GM12878 (cell line): ENCODE measurements around the gene EIF5A. TPM values are rescaled to one million over a fixed set of nuclear protein-coding genes. Genes with fewer than 3 reads are reported as not detected.

ENCODE experiments used
- ATAC-seq: fragments of 200-7000 bp; cut with Tn5 transposase; 3 replicates; pipeline ENCODE4 v1.9.1; 2020; ENCODE audit warnings: mild to moderate bottlenecking, moderate library complexity
- BruUV-seq: library from RNA; stranded (reverse); fragments of 400-500 nt; replicated peaks from 2 replicates; lab custom pipeline; 2021; lab: Mats Ljungman, UMichigan
- CTCF ChIA-PET: fragments of 300-600 bp; sonication (Branson Sonifier 250); formaldehyde crosslinking; extraction: SDS; loops from one replicate; lab custom pipeline; 2021; ENCODE audit warnings: inconsistent platforms; lab: Yijun Ruan, JAX
- POLR2A ChIA-PET: fragments of 350-600 bp; formaldehyde crosslinking; extraction: SDS; loops from one replicate; lab custom pipeline; 2021; ENCODE audit warnings: inconsistent platforms; lab: Charles Lee
- RAD21 ChIA-PET: fragments of 300-600 bp; sonication (Branson Sonifier 250); formaldehyde crosslinking; loops from one replicate; lab custom pipeline; 2023; ENCODE audit warnings: antibody characterized with exemption; ENCODE audit not compliant: unreplicated experiment; lab: Charles Lee
- SMC1A ChIA-PET: fragments of 300-600 bp; sonication (Branson Sonifier 250); formaldehyde crosslinking; loops from one replicate; lab custom pipeline; 2023; ENCODE audit not compliant: unreplicated experiment, uncharacterized antibody; lab: Charles Lee
- DNase-seq: peaks from one replicate; pipeline ENCODE4 v3.0.0-alpha.2; 2011; ENCODE audit warnings: low read depth, low spot score
- FAIRE-seq: peaks from 3 replicates; lab custom pipeline; 2011; peaks lifted over from hg19 to GRCh38; lab: Jason Lieb, UNC
- H2AFZ ChIP-seq: 2 replicates; pipeline ENCODE4 v1.6.0; 2011; ENCODE audit warnings: low read depth, low read length, control low read depth; ENCODE audit not compliant: control insufficient read depth
- H3K27ac ChIP-seq: 2 replicates; pipeline ENCODE4 v1.5.1; 2011; ENCODE audit warnings: control low read depth; ENCODE audit not compliant: control insufficient read depth, insufficient read depth
- H3K27me3 ChIP-seq, 2 experiments: replicated peaks in 1 of 2; 2 replicates each; pipeline versions ENCODE4 v1.6.0 to v1.6.1; 2011; ENCODE audit warnings: low read length in 1 of 2; ENCODE audit not compliant: control insufficient read depth in 2 of 2, insufficient read depth in 2 of 2
- H3K36me3 ChIP-seq, 2 experiments: 2 replicates each; pipeline ENCODE4 v1.5.1; 2011; ENCODE audit warnings: low read length in 1 of 2; ENCODE audit not compliant: control insufficient read depth in 2 of 2, insufficient read depth in 2 of 2
- H3K4me1 ChIP-seq: 2 replicates; pipeline ENCODE4 v1.6.1; 2011; ENCODE audit warnings: mild to moderate bottlenecking, low read length, moderate library complexity, mixed read lengths; ENCODE audit not compliant: control insufficient read depth, insufficient read depth
- H3K4me2 ChIP-seq: 2 replicates; pipeline ENCODE4 v1.6.0; 2011; ENCODE audit warnings: control low read depth; ENCODE audit not compliant: control insufficient read depth, insufficient read depth
- H3K4me3 ChIP-seq: fragments of 200-600 bp; sonication (generic); 2 replicates; pipeline ENCODE4 v1.5.1; 2016
- H3K79me2 ChIP-seq: 2 replicates; pipeline ENCODE4 v1.6.0; 2011; ENCODE audit warnings: low read length; ENCODE audit not compliant: control insufficient read depth, insufficient read depth
- H3K9ac ChIP-seq: 2 replicates; pipeline ENCODE4 v1.8.0; 2011; ENCODE audit warnings: low read length, control low read depth, mixed read lengths; ENCODE audit not compliant: control insufficient read depth, insufficient read depth
- H3K9me3 ChIP-seq: replicated peaks from 3 replicates; pipeline ENCODE4 v1.5.1; 2011; ENCODE audit warnings: mild to moderate bottlenecking, low read length; ENCODE audit not compliant: control insufficient read depth, insufficient read depth
- H4K20me1 ChIP-seq: 2 replicates; pipeline ENCODE4 v1.6.0; 2011; ENCODE audit not compliant: control insufficient read depth, insufficient read depth
- CBFB ChIP-seq: IDR thresholded peaks from 2 replicates; pipeline ENCODE4 v1.6.1; 2016; ENCODE audit warnings: antibody characterized with exemption, low read depth
- CTCF ChIP-seq, 3 experiments: IDR thresholded peaks in 2 of 3; conservative IDR thresholded peaks in 1 of 3; 2 replicates each; pipeline ENCODE4 v1.5.1; 2011; ENCODE audit warnings: low read depth in 3 of 3, low read length in 3 of 3, mild to moderate bottlenecking in 3 of 3, control low read depth in 2 of 3, moderate library complexity in 2 of 3, inconsistent platforms in 1 of 3, mixed read lengths in 1 of 3; ENCODE audit not compliant: control insufficient read depth in 2 of 3, insufficient read depth in 1 of 3; ENCODE audit errors: extremely low read depth in 1 of 3
- E2F4 ChIP-seq: IDR thresholded peaks from 2 replicates; pipeline ENCODE4 v1.6.1; 2012; ENCODE audit warnings: low read depth, low read length, improper control_type of control experiment
- FOS ChIP-seq: IDR thresholded peaks from 3 replicates; pipeline ENCODE4 v1.6.1; 2011; ENCODE audit warnings: borderline replicate concordance; ENCODE audit not compliant: insufficient read length; ENCODE audit errors: extremely low read depth
- KLF5 ChIP-seq: fragments of 450-650 bp; IDR thresholded peaks from 2 replicates; pipeline ENCODE4 v1.6.1; 2014; ENCODE audit warnings: mild to moderate bottlenecking; ENCODE audit not compliant: partially characterized antibody
- MAX ChIP-seq: IDR thresholded peaks from 2 replicates; pipeline ENCODE4 v1.6.1; 2012; ENCODE audit warnings: low read depth, low read length, improper control_type of control experiment
- MEF2A ChIP-seq: IDR thresholded peaks from 2 replicates; pipeline ENCODE4 v1.6.1; 2011; ENCODE audit warnings: low read depth, mild to moderate bottlenecking, low read length, moderate library complexity; ENCODE audit not compliant: insufficient read depth
- NFYB ChIP-seq: IDR thresholded peaks from 2 replicates; pipeline ENCODE4 v1.6.1; 2011; ENCODE audit warnings: low read depth, mild to moderate bottlenecking, low read length, improper control_type of control experiment, moderate library complexity; ENCODE audit not compliant: insufficient read depth
- POLR2AphosphoS2 ChIP-seq: IDR thresholded peaks from 2 replicates; pipeline ENCODE4 v1.6.1; 2011; ENCODE audit warnings: low read depth, mild to moderate bottlenecking, low read length, improper control_type of control experiment, moderate library complexity
- SMAD5 ChIP-seq: IDR thresholded peaks from 2 replicates; pipeline ENCODE4 v1.6.1; 2016; ENCODE audit warnings: antibody characterized with exemption, low read depth
- TARDBP ChIP-seq: IDR thresholded peaks from 2 replicates; pipeline ENCODE4 v1.6.1; 2016; ENCODE audit warnings: borderline replicate concordance
- TCF3 ChIP-seq: IDR thresholded peaks from 2 replicates; pipeline ENCODE4 v1.6.1; 2012; ENCODE audit warnings: low read depth, mild to moderate bottlenecking, low read length, borderline replicate concordance; ENCODE audit not compliant: insufficient read depth
- USF1 ChIP-seq: IDR thresholded peaks from 2 replicates; pipeline ENCODE4 v1.6.1; 2011; ENCODE audit warnings: borderline replicate concordance, low read depth, mild to moderate bottlenecking, moderate library complexity, mixed read lengths, low read length; ENCODE audit not compliant: insufficient read depth; ENCODE audit errors: extremely low read length
- USF2 ChIP-seq: IDR thresholded peaks from 2 replicates; pipeline ENCODE4 v1.6.1; 2011; ENCODE audit warnings: low read depth, low read length, improper control_type of control experiment, borderline replicate concordance
- YY1 ChIP-seq: IDR thresholded peaks from 2 replicates; pipeline ENCODE4 v1.6.1; 2011; ENCODE audit warnings: low read depth, mild to moderate bottlenecking, low read length
- WGBS: methylation state at CpG from one replicate; pipeline ENCODE4 v1.1.6; 2016; ENCODE audit warnings: low lambda C conversion rate; ENCODE audit not compliant: insufficient replicate concordance, insufficient coverage; ENCODE audit errors: missing lambda C conversion rate; 5-methylcytosine and 5-hydroxymethylcytosine counted together
- in situ Hi-C: fragments of 300-500 bp; cut with MboI; formaldehyde crosslinking; loops from 9 replicates; pipeline ENCODE4 v1.14.3; 2018; ENCODE audit warnings: mixed read lengths
- intact Hi-C: fragments of 100-400 bp; cut with micrococcal nuclease; formaldehyde crosslinking; loops from one replicate; pipeline ENCODE4 v1.14.2; 2022; ENCODE audit not compliant: unreplicated experiment
- polyA plus RNA-seq, 11 experiments: library from polyadenylated mRNA; depleted of rRNA in 4 of 11; unstranded in 6 of 11; stranded (reverse) in 5 of 11; fragments of >200 nt; fragmentation: Nextera tagmentation in 4 of 11; fragmentation: Illumina TruSeq in 1 of 11; extraction: Ambion mirVana in 4 of 11; extraction: Trizol in 1 of 11; gene quantifications; 1 replicate in 1 of 11; 2 replicates in 10 of 11; pipeline versions ENCODE4 v1.2.1 to v1.2.3, GENCODE V29; 2011 to 2016; ENCODE audit warnings: inconsistent platforms in 2 of 11, missing spikeins in 2 of 11, low read depth in 1 of 11
- total RNA-seq, 4 experiments: library from RNA; depleted of rRNA in 3 of 4; stranded (reverse); fragments of >200 nt in 3 of 4; fragmentation: Illumina TruSeq in 1 of 4; extraction: Trizol in 1 of 4; gene quantifications; 2 replicates each; pipeline versions ENCODE4 v1.2.1 to v1.2.3, GENCODE V29; 2013 to 2021

Gene EIF5A
- total and polyA plus RNA-seq, 10 of the 15 experiments (the other 5 are each of a cell fraction or from before 2014, with no cell fraction given), result 26.5 to 1,792 (median 944) TPM

GRCh38 chr17:7294614-7295153 is 12.7 kb upstream of the EIF5A start, which contains the start of gene YBX2:
Gene YBX2 (minus strand): TSS chr17:7294639. CDS start chr17:7294500, 139 bp downstream.
- ChIA-PET RAD21 (no interaction called here), SMC1A (no interaction called here), CTCF (no interaction called here), POLR2A (no interaction called here)
- TF ChIP-seq TCF3 (no peak), NFYB (peak; percentile 47; the same call in 1 of the 2 replicates), POLR2AphosphoS2 (no peak), USF2 (peak; percentile 21; the same call in 1 of the 2 replicates), FOS (no peak), YY1 (no peak), SMAD5 (no peak), CTCF (IDR thresholded peaks at IDR 0.05 in 2 of 3, conservative IDR thresholded peaks at IDR 0.05 in 1 of 3; ENCODE audit: control insufficient read depth in 2 of 3, extremely low read depth in 1 of 3, insufficient read depth in 1 of 3, low read depth in 3 of 3, low read length in 3 of 3) (no peak), CBFB (no peak), MAX (no peak), E2F4 (peak; percentile 72), USF1 (peak; percentile 73), MEF2A (no peak), KLF5 (no peak), TARDBP (no peak)
- peak within 1 kb of the TSS; percentile 39; the same call in 1 of the 2 replicates for H2AFZ ChIP-seq
- DNase-seq (no peak), FAIRE-seq (no peak), ATAC-seq (peak; percentile 65)
- no peak within 1 kb of the TSS for H3K9ac ChIP-seq
- no peaks in the 10 kb centered on the region for H4K20me1 ChIP-seq
- WGBS, result 2% methylated on average over 27 of the region's 57 CpGs
- H3K27me3 ChIP-seq, result peaks cover 3 to 5% of the 10 kb centered on the region in 2 experiments
- in situ Hi-C loops, result loop anchor here (5.0 kb wide), 1 partner anchor 252 kb away; the partner anchor contains the start of gene SLC16A11
- no TSS peak for BruUV-seq
- intact Hi-C loops, result loop anchor here (5.0 kb wide), 1 partner anchor 82 kb away; no protein-coding TSS in a partner anchor
- no peaks in the 10 kb centered on the region for H3K79me2 ChIP-seq
- H3K4me3 ChIP-seq, result peak within 1 kb of the TSS; percentile 22; the same call in 1 of the 2 replicates
- no peaks in the 10 kb centered on the region for H3K36me3 ChIP-seq
- H3K9me3 ChIP-seq, result no peaks in the 10 kb centered on the region
- H3K27ac ChIP-seq, result no peak within 1 kb of the TSS
- peak within 1 kb of the TSS; percentile 94 for H3K4me2 ChIP-seq
- H3K4me1 ChIP-seq, result peaks cover 3% of the 10 kb centered on the region
